Measurements from ENCODE around the gene CORO2B.

DNA sequence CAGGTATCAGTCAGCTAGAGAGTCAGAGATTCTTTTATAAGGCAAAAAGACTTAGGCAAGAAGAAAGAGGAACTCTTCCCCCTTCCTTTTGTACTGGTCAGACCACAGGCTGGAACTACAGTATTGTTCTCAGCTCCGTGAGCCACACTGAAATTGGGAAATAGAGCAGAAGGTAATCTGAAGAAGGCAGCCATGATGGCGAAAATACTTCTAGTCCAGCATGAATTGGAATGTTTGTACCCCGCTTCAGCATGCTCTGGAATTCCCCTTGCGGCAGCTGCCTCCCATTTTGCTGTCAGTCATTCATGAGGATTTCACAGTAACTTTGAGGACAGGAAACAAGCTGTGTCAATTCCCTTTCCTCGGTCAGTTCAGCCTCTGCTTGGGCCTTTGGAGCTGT, 96.2 kb downstream of the CORO2B start:
- TF ChIP-seq, protein P1, sequence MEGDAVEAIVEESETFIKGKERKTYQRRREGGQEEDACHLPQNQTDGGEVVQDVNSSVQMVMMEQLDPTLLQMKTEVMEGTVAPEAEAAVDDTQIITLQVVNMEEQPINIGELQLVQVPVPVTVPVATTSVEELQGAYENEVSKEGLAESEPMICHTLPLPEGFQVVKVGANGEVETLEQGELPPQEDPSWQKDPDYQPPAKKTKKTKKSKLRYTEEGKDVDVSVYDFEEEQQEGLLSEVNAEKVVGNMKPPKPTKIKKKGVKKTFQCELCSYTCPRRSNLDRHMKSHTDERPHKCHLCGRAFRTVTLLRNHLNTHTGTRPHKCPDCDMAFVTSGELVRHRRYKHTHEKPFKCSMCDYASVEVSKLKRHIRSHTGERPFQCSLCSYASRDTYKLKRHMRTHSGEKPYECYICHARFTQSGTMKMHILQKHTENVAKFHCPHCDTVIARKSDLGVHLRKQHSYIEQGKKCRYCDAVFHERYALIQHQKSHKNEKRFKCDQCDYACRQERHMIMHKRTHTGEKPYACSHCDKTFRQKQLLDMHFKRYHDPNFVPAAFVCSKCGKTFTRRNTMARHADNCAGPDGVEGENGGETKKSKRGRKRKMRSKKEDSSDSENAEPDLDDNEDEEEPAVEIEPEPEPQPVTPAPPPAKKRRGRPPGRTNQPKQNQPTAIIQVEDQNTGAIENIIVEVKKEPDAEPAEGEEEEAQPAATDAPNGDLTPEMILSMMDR (IDR thresholded peaks at IDR 0.05) = no peak
- no peak for TF ChIP-seq POLR2A (IDR thresholded peaks at IDR 0.05)
